RWPE2 (cell line): Measurements from ENCODE around the gene HOXB4.

Experiments used
- ATAC-seq: fragments of 200-7000 bp; cut with Tn5 transposase; 3 replicates; pipeline ENCODE4 v1.9.1; 2021; ENCODE audit warnings: low read depth
- DNase-seq: peaks from one replicate; pipeline ENCODE4 v3.0.0-alpha.2; 2020; ENCODE audit warnings: low spot score
- H3K27ac ChIP-seq: fragments of 450-650 bp; 2 replicates; pipeline ENCODE4 v1.5.1; 2017; ENCODE audit warnings: mild to moderate bottlenecking; ENCODE audit not compliant: poor library complexity, severe bottlenecking
- H3K27me3 ChIP-seq: fragments of 250-450 bp; sonication (Bioruptor Pico); 2 replicates; pipeline ENCODE4 v1.5.1; 2021; ENCODE audit warnings: mild to moderate bottlenecking, moderate library complexity; ENCODE audit not compliant: insufficient read depth, poor library complexity, severe bottlenecking
- H3K36me3 ChIP-seq: fragments of 250-450 bp; sonication (Bioruptor Pico); 2 replicates; pipeline ENCODE4 v1.5.1; 2020; ENCODE audit warnings: low read depth, mild to moderate bottlenecking, moderate library complexity
- H3K4me1 ChIP-seq: fragments of 250-450 bp; sonication (Bioruptor Pico); 2 replicates; pipeline ENCODE4 v1.5.1; 2021; ENCODE audit warnings: mild to moderate bottlenecking, moderate library complexity; ENCODE audit not compliant: insufficient read depth, poor library complexity, severe bottlenecking
- H3K4me3 ChIP-seq: fragments of 250-450 bp; sonication (Bioruptor Pico); 2 replicates; pipeline ENCODE4 v1.5.1; 2021; ENCODE audit warnings: mild to moderate bottlenecking, moderate library complexity; ENCODE audit not compliant: severe bottlenecking
- H3K9me3 ChIP-seq: fragments of 250-450 bp; sonication (Bioruptor Pico); 2 replicates; pipeline ENCODE4 v1.5.1; 2021; ENCODE audit warnings: mild to moderate bottlenecking, moderate library complexity; ENCODE audit not compliant: severe bottlenecking
- CTCF ChIP-seq: fragments of 450-650 bp; IDR thresholded peaks from one replicate; pipeline ENCODE4 v1.5.1; 2017; ENCODE audit warnings: mild to moderate bottlenecking, moderate library complexity; ENCODE audit not compliant: poor library complexity, severe bottlenecking

Gene HOXB4

GRCh38 chr17:48577946-48578615, at the start of gene HOXB4:
HOXB4 (minus strand) TSS chr17:48578350; CDS start chr17:48578319, 31 bp downstream.
- Histone ChIP-seq H3K27ac (peak within 1 kb of the TSS; percentile 35), H3K27me3 (no peaks in the 10 kb centered on the region), H3K4me1 (peaks cover 5% of the 10 kb centered on the region), H3K9me3 (no peaks in the 10 kb centered on the region), H3K4me3 (peak within 1 kb of the TSS; percentile 63), H3K36me3 (peaks cover 5% of the 10 kb centered on the region)
- DNase-seq (no peak), ATAC-seq (peak; percentile 75)
- no peak for TF ChIP-seq CTCF

- ATAC-seq: no peak
Measured at GRCh38 chr17:48627118-48627597, 49.0 kb upstream of the HOXB4 start.

DNA sequence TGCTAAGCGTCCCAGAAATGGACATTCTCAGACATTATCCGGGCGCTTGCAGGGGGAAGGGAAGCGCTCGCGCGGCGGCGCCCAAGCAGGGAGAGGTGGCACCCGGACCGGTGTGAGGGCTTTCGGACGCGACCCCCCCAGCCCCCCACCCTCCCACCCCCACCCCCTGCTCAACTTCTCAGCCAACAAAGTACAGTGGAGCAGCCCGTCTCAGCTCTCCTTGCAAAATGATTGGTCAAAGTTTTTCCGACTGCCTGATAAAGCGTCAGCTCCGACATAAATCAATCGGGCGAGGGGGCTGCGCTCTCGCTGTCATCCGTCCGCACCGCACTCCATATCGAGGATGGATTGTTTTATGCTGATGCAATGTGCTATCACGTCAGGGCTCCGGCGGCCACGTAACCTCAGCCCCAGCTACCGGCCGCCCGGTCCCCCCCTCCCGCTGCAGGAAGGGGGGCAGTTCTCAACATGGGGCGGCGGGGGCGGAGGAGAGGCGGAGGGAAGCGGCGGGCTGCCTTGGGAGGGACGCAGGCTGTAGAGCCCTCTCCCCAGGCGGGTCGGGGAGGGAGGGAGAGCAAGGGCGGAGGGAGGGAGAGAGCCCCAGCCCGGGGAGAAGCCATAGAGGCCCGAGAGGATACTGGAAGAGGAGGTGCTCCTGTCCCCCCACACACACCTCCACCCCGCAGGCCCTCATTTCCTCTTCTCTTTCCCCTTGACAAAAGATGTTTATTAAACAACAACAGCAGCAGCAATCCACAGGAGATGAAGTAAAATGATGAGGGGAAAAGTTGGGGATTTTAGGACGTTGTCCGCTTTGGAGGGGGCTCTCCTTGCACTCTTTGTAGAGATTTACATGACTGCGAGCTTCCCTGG, 48.3 kb upstream of the HOXB4 start, which contains the start of gene HOXB9:
Gene HOXB9, minus strand, starts transcription at position 114 of the 873 bp plus-strand sequence. Its CDS starts 89 bp downstream, at position 25.
- no peak for DNase-seq
- Histone ChIP-seq H3K36me3 (no peaks in the 10 kb centered on the region), H3K27me3 (peaks cover 62% of the 10 kb centered on the region), H3K27ac (peak within 1 kb of the TSS; percentile 33), H3K4me1 (no peaks in the 10 kb centered on the region), H3K9me3 (no peaks in the 10 kb centered on the region), H3K4me3 (peak within 1 kb of the TSS; percentile 57)
- peak; percentile 51 for ATAC-seq
- no peak for TF ChIP-seq CTCF

More at GRCh38 chr17:48627118-48627597, 49.0 kb upstream of the HOXB4 start:
- Histone ChIP-seq H3K27me3 (peaks cover 61% of the 10 kb centered on the region), H3K27ac (no peak overlapping the region), H3K4me1 (no peaks in the 10 kb centered on the region), H3K9me3 (no peaks in the 10 kb centered on the region), H3K36me3 (no peaks in the 10 kb centered on the region), H3K4me3 (no peak overlapping the region)
- DNase-seq: no peak
- TF ChIP-seq CTCF: no peak

DNA sequence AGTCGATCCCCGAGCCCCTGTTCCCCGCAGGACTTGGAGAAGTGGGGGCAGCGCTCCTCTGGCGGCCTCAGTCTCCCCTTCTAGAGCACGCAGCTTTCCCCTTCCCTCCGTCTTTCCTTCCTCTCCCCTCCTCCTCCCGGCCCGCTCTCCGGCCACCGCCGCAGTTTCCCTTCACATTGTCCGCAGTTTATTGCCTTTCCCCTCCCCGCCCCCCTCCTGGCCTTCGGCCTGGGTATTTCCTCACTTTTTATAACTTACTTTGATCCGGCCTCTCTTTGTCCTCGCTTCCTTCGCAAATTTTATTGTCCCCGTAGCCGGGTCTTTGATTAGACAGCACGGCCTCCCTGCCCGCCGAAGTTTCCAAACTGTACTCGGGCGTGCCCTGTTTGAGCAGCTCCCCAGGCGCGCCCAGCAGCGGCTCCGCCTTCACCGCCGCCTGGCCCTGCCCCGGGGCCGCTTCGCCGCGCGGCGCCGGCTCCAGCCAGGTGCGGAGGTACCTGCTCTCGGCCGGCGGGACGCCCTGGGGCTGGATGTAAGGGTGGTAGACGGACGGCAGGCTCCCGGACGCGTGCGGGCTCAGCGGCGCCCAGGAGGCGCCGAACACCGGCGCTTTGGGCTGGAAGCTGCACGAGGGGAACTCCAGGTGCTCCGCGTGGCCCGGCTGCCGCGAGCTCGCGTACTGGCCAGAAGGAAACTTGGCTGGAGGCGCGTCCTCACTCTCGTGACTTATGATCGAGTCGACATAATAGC, 47.5 kb upstream of the HOXB4 start:
- no peak for TF ChIP-seq CTCF
- peaks cover 61% of the 10 kb centered on the region for H3K27me3 ChIP-seq
- peak overlapping the region; percentile 33 for H3K27ac ChIP-seq
- no peaks in the 10 kb centered on the region for H3K36me3 ChIP-seq
- ATAC-seq (peak; percentile 83), DNase-seq (no peak)
- H3K4me3 ChIP-seq: peak overlapping the region; percentile 57
- H3K4me1 ChIP-seq: no peaks in the 10 kb centered on the region
- H3K9me3 ChIP-seq: no peaks in the 10 kb centered on the region
